ENCODE results near the gene PIEZO1.

GRCh38 chr16:88819126-88819525 is 34.1 kb upstream of the PIEZO1 start:
- TF ChIP-seq GATA2 (IDR thresholded peaks at IDR 0.05; ENCODE audit: low read depth, low read length) = no peak
- no peak for TF ChIP-seq GATA3 (IDR thresholded peaks at IDR 0.05; ENCODE audit: low read depth, low read length)
